ENCODE measurements around the gene KRTAP10-8. TPM values are rescaled to one million over a fixed set of nuclear protein-coding genes. Genes with fewer than 3 reads are reported as not detected.
"Not testable (repeated sequence)": the region's sequence is repeated elsewhere in the genome, so short reads cannot be mapped to it uniquely, and the experiment has no call there.

KRTAP10-8 gene
- total RNA-seq, 6 experiments from 2014 or later: not detected

DNA sequence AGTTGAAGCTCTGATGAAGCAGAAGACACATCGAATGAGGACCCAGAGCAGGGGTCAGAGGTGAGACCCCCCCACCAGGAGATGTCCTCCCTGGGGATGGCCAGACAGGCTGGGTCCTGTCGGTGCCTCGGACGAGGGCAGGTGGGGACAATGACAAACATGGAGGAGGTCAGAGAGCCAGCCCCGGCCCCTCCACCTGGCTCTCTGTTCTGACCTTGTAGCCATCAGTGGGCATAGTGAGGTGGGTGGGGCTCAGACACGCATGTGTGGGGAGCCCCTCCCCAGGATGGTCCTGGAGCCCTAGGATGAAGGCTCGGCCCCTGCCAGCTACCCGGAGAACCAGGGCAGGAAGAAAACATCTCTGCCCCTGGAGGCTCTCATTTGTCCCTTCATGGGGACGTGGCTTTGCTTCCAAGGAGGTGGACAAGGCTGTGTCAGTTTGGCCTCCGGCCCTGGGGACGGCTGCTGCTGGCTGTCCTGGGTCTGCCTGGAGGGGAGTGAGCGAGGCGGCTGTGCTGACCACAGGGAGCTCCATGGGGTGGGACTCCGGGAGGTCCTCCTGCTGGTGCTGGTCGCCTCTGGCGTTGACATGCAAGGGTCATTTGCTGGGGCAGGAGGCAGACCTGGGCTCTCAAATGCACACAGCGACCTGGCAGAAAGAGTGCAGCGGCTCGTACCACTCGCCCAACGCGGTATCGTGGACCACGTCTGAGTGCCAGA, 22.1 kb upstream of the KRTAP10-8 start:
- DNase-seq: no peak
- H3K4me3 Mint-ChIP-seq: no peak overlapping the region
- no peaks in the 10 kb centered on the region; the same call in 1 of the 2 replicates for H3K36me3 Mint-ChIP-seq (ENCODE audit: low read depth)
- H3K9me3 Mint-ChIP-seq: peaks cover 15% of the 10 kb centered on the region
- H3K27me3 Mint-ChIP-seq (ENCODE audit: insufficient read depth): peaks cover 7% of the 10 kb centered on the region
- no peak overlapping the region for H3K27ac Mint-ChIP-seq
- TF ChIP-seq, protein P1, sequence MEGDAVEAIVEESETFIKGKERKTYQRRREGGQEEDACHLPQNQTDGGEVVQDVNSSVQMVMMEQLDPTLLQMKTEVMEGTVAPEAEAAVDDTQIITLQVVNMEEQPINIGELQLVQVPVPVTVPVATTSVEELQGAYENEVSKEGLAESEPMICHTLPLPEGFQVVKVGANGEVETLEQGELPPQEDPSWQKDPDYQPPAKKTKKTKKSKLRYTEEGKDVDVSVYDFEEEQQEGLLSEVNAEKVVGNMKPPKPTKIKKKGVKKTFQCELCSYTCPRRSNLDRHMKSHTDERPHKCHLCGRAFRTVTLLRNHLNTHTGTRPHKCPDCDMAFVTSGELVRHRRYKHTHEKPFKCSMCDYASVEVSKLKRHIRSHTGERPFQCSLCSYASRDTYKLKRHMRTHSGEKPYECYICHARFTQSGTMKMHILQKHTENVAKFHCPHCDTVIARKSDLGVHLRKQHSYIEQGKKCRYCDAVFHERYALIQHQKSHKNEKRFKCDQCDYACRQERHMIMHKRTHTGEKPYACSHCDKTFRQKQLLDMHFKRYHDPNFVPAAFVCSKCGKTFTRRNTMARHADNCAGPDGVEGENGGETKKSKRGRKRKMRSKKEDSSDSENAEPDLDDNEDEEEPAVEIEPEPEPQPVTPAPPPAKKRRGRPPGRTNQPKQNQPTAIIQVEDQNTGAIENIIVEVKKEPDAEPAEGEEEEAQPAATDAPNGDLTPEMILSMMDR (IDR thresholded peaks at IDR 0.05): no peak
- H3K4me1 Mint-ChIP-seq (ENCODE audit: low read depth): peaks cover 9% of the 10 kb centered on the region; the same call in 1 of the 2 replicates

GRCh38 chr21:44590311-44590721, 21.6 kb upstream of the KRTAP10-8 start:
- TF ChIP-seq, protein P1 (IDR thresholded peaks at IDR 0.05): no peak
- Mint-ChIP-seq H3K4me3 (no peak overlapping the region), H3K4me1 (ENCODE audit: low read depth) (peaks cover 9% of the 10 kb centered on the region; the same call in 1 of the 2 replicates), H3K27ac (no peak overlapping the region), H3K36me3 (ENCODE audit: low read depth) (no peaks in the 10 kb centered on the region; the same call in 1 of the 2 replicates), H3K9me3 (peaks cover 13% of the 10 kb centered on the region), H3K27me3 (ENCODE audit: insufficient read depth) (peaks cover 9% of the 10 kb centered on the region)
- no peak for DNase-seq

DNA sequence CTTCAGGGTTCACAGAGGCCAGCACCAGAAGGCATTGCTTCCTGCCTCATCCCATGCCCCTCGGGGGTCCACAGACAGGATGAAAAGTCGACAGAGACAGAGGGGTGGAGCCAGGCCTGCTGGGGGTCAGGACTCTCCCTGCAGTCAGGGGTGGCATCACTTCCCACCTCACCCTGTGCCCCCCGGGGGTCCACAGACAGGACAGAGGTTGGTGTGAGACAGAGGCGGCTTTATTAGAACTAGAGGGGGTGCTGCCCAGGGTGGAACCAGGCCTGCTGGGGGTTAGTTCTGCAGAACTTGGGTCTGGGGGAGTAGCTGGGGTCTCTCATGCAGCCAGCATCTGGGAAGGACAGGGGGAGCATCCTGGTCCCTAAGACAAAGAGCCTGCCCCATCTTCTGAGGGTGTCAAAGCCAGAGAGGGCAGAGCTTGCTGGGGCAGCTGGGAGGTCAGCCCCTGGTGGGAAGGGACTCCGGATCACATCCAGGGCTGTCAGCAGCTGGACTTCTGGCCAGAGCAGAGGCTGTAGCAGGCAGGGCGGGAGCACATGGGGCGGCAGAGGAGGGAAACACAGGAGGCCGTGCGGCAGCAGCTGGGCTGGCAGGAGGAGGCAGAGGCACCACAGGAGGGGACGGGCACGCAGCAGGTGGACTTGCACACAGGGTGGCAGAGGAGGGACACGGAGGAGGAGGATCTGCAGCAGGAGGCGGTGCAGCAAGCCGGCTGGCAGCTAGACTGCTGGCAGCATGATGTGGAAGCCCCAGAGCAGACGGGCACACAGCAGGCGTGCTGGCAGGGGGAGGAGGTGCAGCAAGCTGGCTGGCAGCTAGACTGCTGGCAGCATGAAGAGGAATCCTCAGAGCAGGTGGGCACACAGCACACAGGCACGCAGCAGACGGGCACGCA, 20.7 kb upstream of the KRTAP10-8 start:
- H3K27me3 Mint-ChIP-seq (ENCODE audit: insufficient read depth): peaks cover 10% of the 10 kb centered on the region
- H3K27ac Mint-ChIP-seq; DNase-seq; H3K4me1 Mint-ChIP-seq (ENCODE audit: low read depth); H3K4me3 Mint-ChIP-seq; H3K9me3 Mint-ChIP-seq; H3K36me3 Mint-ChIP-seq (ENCODE audit: low read depth): not testable (repeated sequence)

GRCh38 chr21:44591801-44592130, 20.1 kb upstream of the KRTAP10-8 start:
- not testable (repeated sequence) for H3K4me3 Mint-ChIP-seq; H3K36me3 Mint-ChIP-seq (ENCODE audit: low read depth); H3K4me1 Mint-ChIP-seq (ENCODE audit: low read depth); H3K27me3 Mint-ChIP-seq (ENCODE audit: insufficient read depth); DNase-seq; H3K9me3 Mint-ChIP-seq; H3K27ac Mint-ChIP-seq

DNA sequence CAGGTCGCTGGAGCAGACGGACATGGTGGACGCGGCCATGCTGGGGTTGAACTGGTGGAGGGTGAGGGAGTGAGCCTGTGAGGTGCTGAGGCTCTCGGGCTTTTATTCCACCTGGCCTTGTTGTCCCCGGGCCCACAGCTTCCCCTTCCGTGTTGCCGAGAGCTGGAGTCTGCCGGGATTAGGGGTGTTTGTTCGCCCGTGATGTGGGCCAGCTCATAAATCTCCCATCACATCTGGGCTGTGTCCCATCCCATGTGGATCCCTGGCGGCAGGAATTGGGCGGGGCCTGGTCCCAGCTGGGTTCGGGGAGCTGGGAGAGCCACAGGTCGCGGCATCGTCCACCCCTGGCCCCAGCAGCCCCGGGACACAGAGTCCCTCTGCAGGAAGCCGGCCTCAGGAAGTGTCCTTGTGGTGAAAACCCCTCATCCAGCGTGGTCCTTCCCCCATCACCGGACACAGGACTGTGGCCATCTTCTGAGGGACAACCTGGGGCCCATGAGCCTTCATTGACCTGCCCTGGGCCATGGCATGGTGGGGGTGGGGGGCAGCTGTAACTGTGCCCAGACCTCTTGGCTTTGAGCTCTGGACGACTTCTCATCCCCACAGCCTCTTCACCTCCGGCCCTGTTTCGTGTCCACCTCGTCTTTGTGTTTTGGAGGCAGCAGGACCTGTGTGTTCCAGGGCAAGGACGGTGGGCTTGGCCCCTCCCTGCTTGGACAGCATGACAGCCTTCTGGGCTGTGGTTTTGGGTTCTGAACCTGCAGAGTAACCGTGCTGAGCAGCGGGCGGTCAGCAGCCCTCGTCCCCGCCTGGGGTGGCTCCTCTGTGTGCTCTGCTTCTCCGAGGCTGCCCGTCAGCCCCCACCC, 19.2 kb upstream of the KRTAP10-8 start, which contains the start of gene KRTAP10-6:
Gene KRTAP10-6, minus strand, starts transcription at position 60 of the 866 bp plus-strand sequence. Its CDS starts 21 bp downstream, at position 39.
- H3K9me3 Mint-ChIP-seq: peaks cover 5% of the 10 kb centered on the region; the same call in 1 of the 2 replicates
- H3K4me1 Mint-ChIP-seq (ENCODE audit: low read depth): peaks cover 9% of the 10 kb centered on the region; the same call in 1 of the 2 replicates
- H3K4me3 Mint-ChIP-seq: no peak within 1 kb of the TSS
- DNase-seq: no peak
- H3K36me3 Mint-ChIP-seq (ENCODE audit: low read depth): no peaks in the 10 kb centered on the region
- H3K27me3 Mint-ChIP-seq (ENCODE audit: insufficient read depth): peaks cover 8% of the 10 kb centered on the region
- H3K27ac Mint-ChIP-seq: no peak within 1 kb of the TSS
- TF ChIP-seq, protein P1 (IDR thresholded peaks at IDR 0.05): no peak
